HepG2 (cell line): ENCODE measurements around the gene PODXL. TPM values are rescaled to one million over a fixed set of nuclear protein-coding genes. Genes with fewer than 3 reads are reported as not detected.

Source experiments
- ATAC-seq: fragments of 200-7000 bp; cut with Tn5 transposase; 3 replicates; pipeline ENCODE4 v1.9.1; 2020; ENCODE audit warnings: mild to moderate bottlenecking, moderate library complexity
- BruUV-seq: library from RNA; stranded (reverse); fragments of 400-500 nt; replicated peaks from 2 replicates; lab custom pipeline; 2021; lab: Mats Ljungman, UMichigan
- CTCF ChIA-PET: fragments of 300-600 bp; formaldehyde crosslinking; extraction: SDS; loops from one replicate; lab custom pipeline; 2021; ENCODE audit warnings: low total read pairs, inconsistent platforms, low intra/inter-chr PET ratio; lab: Yijun Ruan, JAX
- POLR2A ChIA-PET: fragments of 350-600 bp; sonication (Branson Sonifier 250); formaldehyde crosslinking; loops from one replicate; lab custom pipeline; 2020; ENCODE audit warnings: antibody characterized with exemption, inconsistent platforms; lab: Yijun Ruan, JAX
- DNase-seq: peaks from one replicate; pipeline ENCODE4 v3.0.0-alpha.2; 2015; ENCODE audit warnings: low spot score
- FAIRE-seq: peaks from 3 replicates; lab custom pipeline; 2011; peaks lifted over from hg19 to GRCh38; lab: Jason Lieb, UNC
- H2AFZ ChIP-seq: one replicate; pipeline ENCODE4 v1.6.1; 2011; ENCODE audit warnings: low read length, inconsistent platforms
- H3K27ac ChIP-seq: fragments of 300-600 bp; 3 replicates; pipeline ENCODE4 v1.8.0; 2011; ENCODE audit warnings: mixed run types, mild to moderate bottlenecking, mixed read lengths, low read length, inconsistent platforms; ENCODE audit not compliant: insufficient read depth; ENCODE audit errors: extremely low read length
- H3K27me3 ChIP-seq, 2 experiments: fragments of 200-600 bp in 1 of 2; 2 replicates in 1 of 2; 3 replicates in 1 of 2; pipeline versions ENCODE4 v1.6.0 to v1.8.0; 2011; ENCODE audit warnings: low read length in 2 of 2, mild to moderate bottlenecking in 2 of 2, moderate library complexity in 2 of 2, inconsistent platforms in 1 of 2; ENCODE audit not compliant: insufficient read depth in 2 of 2, control insufficient read depth in 1 of 2
- H3K36me3 ChIP-seq, 2 experiments: fragments of 200-600 bp in 1 of 2; replicated peaks in 1 of 2; 2 replicates in 1 of 2; 3 replicates in 1 of 2; pipeline versions ENCODE4 v1.5.1 to v1.8.0; 2011; ENCODE audit warnings: low read length in 2 of 2, inconsistent platforms in 1 of 2; ENCODE audit not compliant: insufficient read depth in 2 of 2, control insufficient read depth in 1 of 2
- H3K4me1 ChIP-seq: 2 replicates; pipeline ENCODE4 v1.5.1; 2012; ENCODE audit warnings: low read length, inconsistent platforms; ENCODE audit not compliant: insufficient read depth
- H3K4me2 ChIP-seq: 2 replicates; pipeline ENCODE4 v1.6.0; 2011; ENCODE audit warnings: low read depth, low read length, inconsistent platforms
- H3K4me3 ChIP-seq, 3 experiments: fragments of 200-600 bp in 1 of 3; sonication (generic), shearing (Covaris generic) in 1 of 3; replicated peaks in 1 of 3; 2 replicates each; pipeline ENCODE4 v1.5.1; 2011 to 2016; ENCODE audit warnings: low read length in 3 of 3, inconsistent platforms in 2 of 3, low read depth in 2 of 3, mild to moderate bottlenecking in 2 of 3, control low read depth in 1 of 3, mixed read lengths in 1 of 3; ENCODE audit not compliant: insufficient read depth in 1 of 3
- H3K79me2 ChIP-seq: one replicate; pipeline ENCODE4 v1.6.1; 2011; ENCODE audit warnings: low read length, inconsistent platforms; ENCODE audit not compliant: insufficient read depth
- H3K9ac ChIP-seq: 2 replicates; pipeline ENCODE4 v1.6.0; 2011; ENCODE audit warnings: mild to moderate bottlenecking, low read depth, low read length, inconsistent platforms; ENCODE audit not compliant: insufficient read depth
- H3K9me3 ChIP-seq: 2 replicates; pipeline ENCODE4 v1.5.1; 2012; ENCODE audit warnings: mild to moderate bottlenecking, low read length
- H4K20me1 ChIP-seq: 2 replicates; pipeline ENCODE4 v1.6.0; 2011; ENCODE audit warnings: inconsistent platforms, mild to moderate bottlenecking, low read length, moderate library complexity; ENCODE audit not compliant: insufficient read depth
- ARID5B ChIP-seq: IDR thresholded peaks from 2 replicates; pipeline ENCODE4 v1.4.0; 2020; ENCODE audit warnings: mild to moderate bottlenecking, missing genetic modification reagents
- BCL6 ChIP-seq: IDR thresholded peaks from 2 replicates; pipeline ENCODE4 v1.6.1; 2016; ENCODE audit warnings: missing genetic modification reagents, missing compliant biosample characterization
- CEBPB ChIP-seq: IDR thresholded peaks from 2 replicates; pipeline ENCODE4 v1.6.1; 2011; ENCODE audit warnings: low read depth, low read length, improper control_type of control experiment, borderline replicate concordance
- CREB1 ChIP-seq, 2 experiments: fragments of 450-650 bp in 1 of 2; IDR thresholded peaks; 2 replicates each; pipeline ENCODE4 v1.6.1; 2016 to 2017; ENCODE audit warnings: control low read depth in 1 of 2, mild to moderate bottlenecking in 1 of 2, missing compliant biosample characterization in 1 of 2, missing genetic modification characterization in 1 of 2
- FOXP4 ChIP-seq: sonication (generic); formaldehyde crosslinking; IDR thresholded peaks from 2 replicates; pipeline ENCODE4 v1.4.0; 2020; ENCODE audit warnings: missing genetic modification reagents
- NCOA1 ChIP-seq: sonication (generic); formaldehyde crosslinking; IDR thresholded peaks from 2 replicates; pipeline ENCODE4 v1.9.0; 2021; ENCODE audit warnings: missing genetic modification reagents
- PPARG ChIP-seq: conservative IDR thresholded peaks from 2 replicates; pipeline ENCODE4 v1.6.1; 2016; ENCODE audit warnings: missing biosample characterization, missing genetic modification reagents
- TARDBP ChIP-seq: sonication (generic); formaldehyde crosslinking; IDR thresholded peaks from 2 replicates; pipeline ENCODE4 v1.8.0; 2022; ENCODE audit warnings: mild to moderate bottlenecking, missing genetic modification reagents
- ZNF644 ChIP-seq: IDR thresholded peaks from 2 replicates; pipeline ENCODE4 v1.6.1; 2016; ENCODE audit warnings: low read depth
- ZNF703 ChIP-seq: sonication (generic); formaldehyde crosslinking; IDR thresholded peaks from 2 replicates; pipeline ENCODE4 v1.5.1; 2020; ENCODE audit warnings: missing genetic modification reagents, mild to moderate bottlenecking, moderate library complexity, borderline replicate concordance
- WGBS: methylation state at CpG from one replicate; pipeline ENCODE4 v1.1.6; 2017; ENCODE audit warnings: low lambda C conversion rate; 5-methylcytosine and 5-hydroxymethylcytosine counted together
- in situ Hi-C: cut with HindIII; loops from 2 replicates; pipeline ENCODE4 v1.10.0; 2017; ENCODE audit warnings: low pct_unique_long_range_greater_than_20kb; ENCODE audit not compliant: extremely low pct_ligation_motif_present
- intact Hi-C: fragments of 100-400 bp; cut with micrococcal nuclease; formaldehyde crosslinking; loops from one replicate; pipeline ENCODE4 v1.10.0; 2022; ENCODE audit not compliant: unreplicated experiment
- polyA plus RNA-seq, 8 experiments: library from polyadenylated mRNA; depleted of rRNA in 3 of 8; stranded (reverse) in 7 of 8; unstranded in 1 of 8; fragments of >200 nt; fragmentation: Illumina TruSeq in 4 of 8; extraction: Trizol in 4 of 8; gene quantifications; 2 replicates each; pipeline versions ENCODE4 v1.2.1 to v1.2.3, GENCODE V29; 2011 to 2016; ENCODE audit warnings: low read depth in 4 of 8, missing spikeins in 1 of 8, mixed read lengths in 1 of 8; ENCODE audit not compliant: insufficient read depth in 1 of 8
- total RNA-seq, 5 experiments: library from RNA; depleted of rRNA; stranded (reverse); fragments of >200 nt; fragmentation: Illumina TruSeq; extraction: Trizol; gene quantifications; 2 replicates each; pipeline ENCODE4 v1.2.3, GENCODE V29; 2016; ENCODE audit warnings: low read depth in 1 of 5

PODXL gene
- total and polyA plus RNA-seq, 2 of the 13 experiments (the other 11 are each of a cell fraction or from before 2014, with no cell fraction given) = 0.22 to 0.54 TPM

- FAIRE-seq (no peak), ATAC-seq (no peak), DNase-seq (peak; percentile 10)
- BruUV-seq = no TSS peak
- Histone ChIP-seq H4K20me1 (no peaks in the 10 kb centered on the region), H3K9me3 (no peaks in the 10 kb centered on the region), H3K79me2 (no peaks in the 10 kb centered on the region), H3K9ac (no peak overlapping the region), H3K36me3 (no peaks in the 10 kb centered on the region), H3K27me3 (peaks cover 0 to 8% of the 10 kb centered on the region in 2 experiments; a peak in 2 of 5 replicates), H3K4me1 (peaks cover 29% of the 10 kb centered on the region), H3K4me2 (peak overlapping the region; percentile 49), H2AFZ (no peak overlapping the region), H3K27ac (no peak overlapping the region), H3K4me3 (no peak overlapping the region)
- WGBS = 71% methylated on average over 12 of the region's 12 CpGs
- no peak for TF ChIP-seq PPARG (CRISPR knock-in tag)
- TF ChIP-seq CREB1 (IDR thresholded peaks at IDR 0.05) = no peak
- no peak for TF ChIP-seq CREB1 (CRISPR knock-in tag; IDR thresholded peaks at IDR 0.05)
- TF ChIP-seq ZNF703 (CRISPR knock-in tag) = no peak
- TF ChIP-seq TARDBP (CRISPR knock-in tag) = no peak
- peak; percentile 54; the same call in 1 of the 2 replicates for TF ChIP-seq CEBPB
- 0 out of 2 replicates have a peak, but pooled peaks have one; percentile 4 for TF ChIP-seq ZNF644 (CRISPR knock-in tag)
- in situ Hi-C loops = loop anchor here (5.0 kb wide), 1 partner anchor 111 kb away; no protein-coding TSS in a partner anchor
- ChIA-PET POLR2A (no interaction called here), CTCF (interaction anchor here (0.6 to 1.5 kb wide), 2 partner anchors 38 to 108 kb away, joined by 3 read pairs; no protein-coding TSS in a partner anchor)
- intact Hi-C loops = no loop called here
Observed at GRCh38 chr7:131546126-131546525, 10.3 kb downstream of the PODXL start.

- H4K20me1 ChIP-seq = no peaks in the 10 kb centered on the region
- in situ Hi-C loops (loop anchor here (5.0 kb wide), 1 partner anchor 113 kb away; no protein-coding TSS in a partner anchor), intact Hi-C loops (loop anchor here (1.0 kb wide), 1 partner anchor 110 kb away; no protein-coding TSS in a partner anchor)
- peak; percentile 73 for ATAC-seq
- CTCF ChIA-PET = no interaction called here
- no peak overlapping the region for H3K27ac ChIP-seq
- 0 out of 6 replicates have a peak overlapping the region, but pooled peaks of 1 of the 3 experiments have one; percentile 0 for H3K4me3 ChIP-seq
- peak overlapping the region; percentile 15 for H2AFZ ChIP-seq
- H3K79me2 ChIP-seq = no peaks in the 10 kb centered on the region
- peaks cover 42% of the 10 kb centered on the region for H3K4me1 ChIP-seq
- no peaks in the 10 kb centered on the region for H3K9me3 ChIP-seq
- POLR2A ChIA-PET = no interaction called here
- BruUV-seq = no TSS peak
- DNase-seq = peak; percentile 73
- no peaks in the 10 kb centered on the region for H3K36me3 ChIP-seq
- WGBS = 51% methylated on average over 13 of the region's 16 CpGs
- peaks cover 0 to 8% of the 10 kb centered on the region in 2 experiments; a peak in 2 of 5 replicates for H3K27me3 ChIP-seq
- no peak overlapping the region for H3K9ac ChIP-seq
- H3K4me2 ChIP-seq = peak overlapping the region; percentile 58
- peak; percentile 70 for FAIRE-seq
- TF ChIP-seq BCL6 (CRISPR knock-in tag) = 0 out of 2 replicates have a peak, but pooled peaks have one; percentile 7
- TF ChIP-seq NCOA1 (CRISPR knock-in tag) = no peak
- peak; percentile 25; the same call in 1 of the 2 replicates for TF ChIP-seq ARID5B (CRISPR knock-in tag)
- TF ChIP-seq FOXP4 (CRISPR knock-in tag) = 0 out of 2 replicates have a peak, but pooled peaks have one; percentile 21
Observed at GRCh38 chr7:131544449-131545301, 11.8 kb downstream of the PODXL start.
